ENCODE data around the gene DUSP22.
"Not testable (repeated sequence)": the region's sequence is repeated elsewhere in the genome, so short reads cannot be mapped to it uniquely, and the experiment has no call there.

DNA sequence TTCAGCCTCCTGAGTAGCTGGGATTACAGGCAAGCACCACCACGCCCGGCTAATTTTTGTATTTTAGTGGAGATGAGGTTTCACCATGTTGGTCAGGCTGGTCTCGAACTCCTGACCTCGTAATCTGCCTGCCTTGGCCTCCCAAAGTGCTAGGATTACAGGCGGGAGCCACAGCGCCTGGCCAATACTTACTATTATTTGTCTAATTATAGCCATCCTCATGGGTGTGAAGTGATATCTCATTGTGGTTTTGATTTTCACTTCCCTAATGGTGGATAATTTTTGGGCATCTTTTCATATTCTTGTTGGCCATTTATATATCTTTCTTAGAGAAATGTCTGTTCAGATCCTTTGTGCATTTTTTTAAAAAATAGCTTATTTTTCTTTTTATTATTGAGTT, 44.2 kb upstream of the DUSP22 start:
- not testable (repeated sequence) for TF ChIP-seq POLR2AphosphoS5 (IDR thresholded peaks at IDR 0.05; ENCODE audit: low read depth, low read length); SMC3 (IDR thresholded peaks at IDR 0.05; ENCODE audit: low read depth, low read length); TAF1 (IDR thresholded peaks at IDR 0.05; ENCODE audit: borderline replicate concordance, low read depth, low read length); GABPA (IDR thresholded peaks at IDR 0.05; ENCODE audit: low read depth); EP300 (IDR thresholded peaks at IDR 0.05; ENCODE audit: borderline replicate concordance in 1 of 2, low read depth in 1 of 2, low read length in 1 of 2)
- TF ChIP-seq, protein P1, sequence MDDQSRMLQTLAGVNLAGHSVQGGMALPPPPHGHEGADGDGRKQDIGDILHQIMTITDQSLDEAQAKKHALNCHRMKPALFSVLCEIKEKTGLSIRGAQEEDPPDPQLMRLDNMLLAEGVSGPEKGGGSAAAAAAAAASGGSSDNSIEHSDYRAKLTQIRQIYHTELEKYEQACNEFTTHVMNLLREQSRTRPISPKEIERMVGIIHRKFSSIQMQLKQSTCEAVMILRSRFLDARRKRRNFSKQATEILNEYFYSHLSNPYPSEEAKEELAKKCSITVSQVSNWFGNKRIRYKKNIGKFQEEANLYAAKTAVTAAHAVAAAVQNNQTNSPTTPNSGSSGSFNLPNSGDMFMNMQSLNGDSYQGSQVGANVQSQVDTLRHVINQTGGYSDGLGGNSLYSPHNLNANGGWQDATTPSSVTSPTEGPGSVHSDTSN (IDR thresholded peaks at IDR 0.05): not testable (repeated sequence)
- TF ChIP-seq, protein P2, sequence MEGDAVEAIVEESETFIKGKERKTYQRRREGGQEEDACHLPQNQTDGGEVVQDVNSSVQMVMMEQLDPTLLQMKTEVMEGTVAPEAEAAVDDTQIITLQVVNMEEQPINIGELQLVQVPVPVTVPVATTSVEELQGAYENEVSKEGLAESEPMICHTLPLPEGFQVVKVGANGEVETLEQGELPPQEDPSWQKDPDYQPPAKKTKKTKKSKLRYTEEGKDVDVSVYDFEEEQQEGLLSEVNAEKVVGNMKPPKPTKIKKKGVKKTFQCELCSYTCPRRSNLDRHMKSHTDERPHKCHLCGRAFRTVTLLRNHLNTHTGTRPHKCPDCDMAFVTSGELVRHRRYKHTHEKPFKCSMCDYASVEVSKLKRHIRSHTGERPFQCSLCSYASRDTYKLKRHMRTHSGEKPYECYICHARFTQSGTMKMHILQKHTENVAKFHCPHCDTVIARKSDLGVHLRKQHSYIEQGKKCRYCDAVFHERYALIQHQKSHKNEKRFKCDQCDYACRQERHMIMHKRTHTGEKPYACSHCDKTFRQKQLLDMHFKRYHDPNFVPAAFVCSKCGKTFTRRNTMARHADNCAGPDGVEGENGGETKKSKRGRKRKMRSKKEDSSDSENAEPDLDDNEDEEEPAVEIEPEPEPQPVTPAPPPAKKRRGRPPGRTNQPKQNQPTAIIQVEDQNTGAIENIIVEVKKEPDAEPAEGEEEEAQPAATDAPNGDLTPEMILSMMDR (IDR thresholded peaks at IDR 0.05): not testable (repeated sequence)
- TF ChIP-seq, protein P3, sequence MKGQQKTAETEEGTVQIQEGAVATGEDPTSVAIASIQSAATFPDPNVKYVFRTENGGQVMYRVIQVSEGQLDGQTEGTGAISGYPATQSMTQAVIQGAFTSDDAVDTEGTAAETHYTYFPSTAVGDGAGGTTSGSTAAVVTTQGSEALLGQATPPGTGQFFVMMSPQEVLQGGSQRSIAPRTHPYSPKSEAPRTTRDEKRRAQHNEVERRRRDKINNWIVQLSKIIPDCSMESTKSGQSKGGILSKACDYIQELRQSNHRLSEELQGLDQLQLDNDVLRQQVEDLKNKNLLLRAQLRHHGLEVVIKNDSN (IDR thresholded peaks at IDR 0.05; ENCODE audit: borderline replicate concordance, low read depth): not testable (repeated sequence)
